ENCODE data around the gene GRK5.

GRCh38 chr10:119256030-119256429, 48.7 kb downstream of the GRK5 start:
- TF ChIP-seq CTCF (IDR thresholded peaks at IDR 0.05; ENCODE audit: poor library complexity, severe bottlenecking) (no peak), EZH2 (IDR thresholded peaks at IDR 0.05; ENCODE audit: borderline replicate concordance, insufficient read depth, low read length, poor library complexity, severe bottlenecking) (no peak)
